ENCODE data around the gene KLRB1. TPM values are rescaled to one million over a fixed set of nuclear protein-coding genes. Genes with fewer than 3 reads are reported as not detected.

The KLRB1 gene
- not detected in 2 replicates for total RNA-seq (ENCODE audit: low replicate concordance)
- long read RNA-seq = 0 reads

GRCh38 chr12:9607716-9608115 lies at the start of gene KLRB1:
Gene KLRB1 (minus strand): TSS chr12:9607916. CDS start chr12:9607839, 77 bp downstream.
- H3K36me3 Mint-ChIP-seq = peaks cover 10% of the 10 kb centered on the region
- TF ChIP-seq CTCF (conservative IDR thresholded peaks at IDR 0.05) = no peak
- no peak within 1 kb of the TSS for H3K4me3 Mint-ChIP-seq
- H3K9me3 Mint-ChIP-seq = no peaks in the 10 kb centered on the region
- no peaks in the 10 kb centered on the region for H3K4me1 Mint-ChIP-seq (ENCODE audit: unreplicated experiment)
- no peaks in the 10 kb centered on the region for H3K27me3 Mint-ChIP-seq
- H3K27ac Mint-ChIP-seq = no peak within 1 kb of the TSS
- no peak for DNase-seq (ENCODE audit: extremely low spot score, unreplicated experiment)

GRCh38 chr12:9651265-9651729 lies 43.6 kb upstream of the KLRB1 start:
- Mint-ChIP-seq H3K4me3 (peak overlapping the region; percentile 50), H3K27ac (no peak overlapping the region), H3K27me3 (no peaks in the 10 kb centered on the region), H3K4me1 (ENCODE audit: unreplicated experiment) (peaks cover 12% of the 10 kb centered on the region), H3K9me3 (no peaks in the 10 kb centered on the region), H3K36me3 (peaks cover 47% of the 10 kb centered on the region)
- DNase-seq (ENCODE audit: extremely low spot score, unreplicated experiment) = no peak
- TF ChIP-seq CTCF (conservative IDR thresholded peaks at IDR 0.05) = no peak

- Mint-ChIP-seq H3K4me1 (ENCODE audit: unreplicated experiment) (peaks cover 12% of the 10 kb centered on the region), H3K27ac (peak overlapping the region; percentile 28), H3K4me3 (peak overlapping the region; percentile 86), H3K9me3 (peaks cover 3% of the 10 kb centered on the region), H3K36me3 (peaks cover 39% of the 10 kb centered on the region), H3K27me3 (no peaks in the 10 kb centered on the region)
- no peak for DNase-seq (ENCODE audit: extremely low spot score, unreplicated experiment)
- no peak for TF ChIP-seq CTCF (conservative IDR thresholded peaks at IDR 0.05)
Measured at GRCh38 chr12:9650151-9650576, 42.4 kb upstream of the KLRB1 start.

- Mint-ChIP-seq H3K27me3 (no peaks in the 10 kb centered on the region), H3K36me3 (peaks cover 33% of the 10 kb centered on the region), H3K4me1 (ENCODE audit: unreplicated experiment) (peaks cover 12% of the 10 kb centered on the region), H3K9me3 (peaks cover 4% of the 10 kb centered on the region), H3K4me3 (peak overlapping the region; percentile 86), H3K27ac (peak overlapping the region; percentile 98)
- no peak for DNase-seq (ENCODE audit: extremely low spot score, unreplicated experiment)
- no peak for TF ChIP-seq CTCF (conservative IDR thresholded peaks at IDR 0.05)
Measured at GRCh38 chr12:9649532-9649940, 41.8 kb upstream of the KLRB1 start.

- Mint-ChIP-seq H3K9me3 (peaks cover 4% of the 10 kb centered on the region), H3K27ac (peak overlapping the region; percentile 98), H3K4me1 (ENCODE audit: unreplicated experiment) (peaks cover 12% of the 10 kb centered on the region), H3K27me3 (no peaks in the 10 kb centered on the region), H3K36me3 (peaks cover 30% of the 10 kb centered on the region), H3K4me3 (peak overlapping the region; percentile 86)
- TF ChIP-seq CTCF (conservative IDR thresholded peaks at IDR 0.05) = no peak
- DNase-seq (ENCODE audit: extremely low spot score, unreplicated experiment) = no peak
Measured at GRCh38 chr12:9648701-9649531, 41.2 kb upstream of the KLRB1 start.

Data from type B pancreatic cell (in vitro differentiated cells).